ENCODE data around the gene TMEM132A. TPM values are rescaled to one million over a fixed set of nuclear protein-coding genes. Genes with fewer than 3 reads are reported as not detected.

TMEM132A gene
- total and polyA plus RNA-seq, 10 of the 15 experiments (the other 5 are each of a cell fraction or from before 2014, with no cell fraction given): 0.16 to 25.0 (median 4.3) TPM

DNA sequence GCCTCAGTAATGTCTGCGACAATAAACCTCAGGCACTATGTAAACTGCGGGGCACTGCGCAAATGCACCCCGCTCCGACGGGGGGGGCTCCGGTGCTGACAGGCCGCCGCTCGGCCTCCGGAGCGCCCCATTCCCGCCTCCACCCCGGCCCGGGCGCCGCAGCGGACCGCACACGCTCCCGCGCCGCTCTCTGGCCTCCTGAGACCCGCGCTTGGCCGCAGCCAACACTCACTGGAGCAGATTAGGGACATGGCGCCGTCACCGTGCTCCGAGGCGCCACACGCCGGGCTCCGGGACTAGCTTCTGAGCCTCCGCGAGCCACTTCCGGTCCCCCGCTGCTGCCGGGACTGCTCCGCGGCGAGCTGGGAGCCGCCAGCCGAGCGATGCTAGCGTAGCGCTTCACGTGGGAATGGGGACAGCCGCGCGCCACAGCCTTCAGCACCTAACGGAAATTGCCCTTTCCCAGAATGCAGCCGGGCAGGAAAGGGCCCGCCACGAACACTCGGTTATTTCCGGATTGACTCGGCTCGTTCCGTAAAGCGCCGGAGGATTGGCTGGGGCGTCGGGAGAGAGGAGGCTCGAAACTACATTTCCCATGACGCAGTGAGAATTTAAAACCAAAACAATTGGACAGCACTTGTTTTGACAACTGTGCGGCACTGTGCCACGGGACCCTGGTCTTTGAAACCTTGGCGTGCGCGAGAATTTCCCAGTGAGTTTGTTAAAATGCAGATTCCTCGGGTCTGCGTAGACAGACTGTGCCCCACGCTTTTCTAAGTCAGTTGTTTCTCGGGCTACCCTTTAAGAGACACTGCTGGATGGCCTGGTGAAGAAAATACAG, 17.9 kb upstream of the TMEM132A start, which contains the start of gene PRPF19 (continued):
- TF ChIP-seq, protein P1, sequence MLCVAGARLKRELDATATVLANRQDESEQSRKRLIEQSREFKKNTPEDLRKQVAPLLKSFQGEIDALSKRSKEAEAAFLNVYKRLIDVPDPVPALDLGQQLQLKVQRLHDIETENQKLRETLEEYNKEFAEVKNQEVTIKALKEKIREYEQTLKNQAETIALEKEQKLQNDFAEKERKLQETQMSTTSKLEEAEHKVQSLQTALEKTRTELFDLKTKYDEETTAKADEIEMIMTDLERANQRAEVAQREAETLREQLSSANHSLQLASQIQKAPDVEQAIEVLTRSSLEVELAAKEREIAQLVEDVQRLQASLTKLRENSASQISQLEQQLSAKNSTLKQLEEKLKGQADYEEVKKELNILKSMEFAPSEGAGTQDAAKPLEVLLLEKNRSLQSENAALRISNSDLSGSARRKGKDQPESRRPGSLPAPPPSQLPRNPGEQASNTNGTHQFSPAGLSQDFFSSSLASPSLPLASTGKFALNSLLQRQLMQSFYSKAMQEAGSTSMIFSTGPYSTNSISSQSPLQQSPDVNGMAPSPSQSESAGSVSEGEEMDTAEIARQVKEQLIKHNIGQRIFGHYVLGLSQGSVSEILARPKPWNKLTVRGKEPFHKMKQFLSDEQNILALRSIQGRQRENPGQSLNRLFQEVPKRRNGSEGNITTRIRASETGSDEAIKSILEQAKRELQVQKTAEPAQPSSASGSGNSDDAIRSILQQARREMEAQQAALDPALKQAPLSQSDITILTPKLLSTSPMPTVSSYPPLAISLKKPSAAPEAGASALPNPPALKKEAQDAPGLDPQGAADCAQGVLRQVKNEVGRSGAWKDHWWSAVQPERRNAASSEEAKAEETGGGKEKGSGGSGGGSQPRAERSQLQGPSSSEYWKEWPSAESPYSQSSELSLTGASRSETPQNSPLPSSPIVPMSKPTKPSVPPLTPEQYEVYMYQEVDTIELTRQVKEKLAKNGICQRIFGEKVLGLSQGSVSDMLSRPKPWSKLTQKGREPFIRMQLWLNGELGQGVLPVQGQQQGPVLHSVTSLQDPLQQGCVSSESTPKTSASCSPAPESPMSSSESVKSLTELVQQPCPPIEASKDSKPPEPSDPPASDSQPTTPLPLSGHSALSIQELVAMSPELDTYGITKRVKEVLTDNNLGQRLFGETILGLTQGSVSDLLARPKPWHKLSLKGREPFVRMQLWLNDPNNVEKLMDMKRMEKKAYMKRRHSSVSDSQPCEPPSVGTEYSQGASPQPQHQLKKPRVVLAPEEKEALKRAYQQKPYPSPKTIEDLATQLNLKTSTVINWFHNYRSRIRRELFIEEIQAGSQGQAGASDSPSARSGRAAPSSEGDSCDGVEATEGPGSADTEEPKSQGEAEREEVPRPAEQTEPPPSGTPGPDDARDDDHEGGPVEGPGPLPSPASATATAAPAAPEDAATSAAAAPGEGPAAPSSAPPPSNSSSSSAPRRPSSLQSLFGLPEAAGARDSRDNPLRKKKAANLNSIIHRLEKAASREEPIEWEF (IDR thresholded peaks at IDR 0.05; ENCODE audit: insufficient replicate concordance, low read depth, low read length): no peak
- TF ChIP-seq CHD2 (IDR thresholded peaks at IDR 0.05; ENCODE audit: borderline replicate concordance, low read depth, low read length) (peak; percentile 88; the same call in 1 of the 2 replicates), JUND (IDR thresholded peaks at IDR 0.05; ENCODE audit: low read depth, low read length) (no peak), LARP7 (IDR thresholded peaks at IDR 0.05) (peak; percentile 89; the same call in 1 of the 2 replicates), ESRRA (IDR thresholded peaks at IDR 0.05; ENCODE audit: low read length) (no peak), SIN3A (IDR thresholded peaks at IDR 0.05; ENCODE audit: low read depth, low read length) (peak; percentile 86), IKZF2 (IDR thresholded peaks at IDR 0.05) (0 out of 4 replicates have a peak, but pooled peaks of 1 of the 2 experiments have one; percentile 31), EP300 (IDR thresholded peaks at IDR 0.05; ENCODE audit: borderline replicate concordance in 1 of 2, control insufficient read depth in 1 of 2, low read depth in 2 of 2, low read length in 2 of 2) (0 out of 4 replicates have a peak, but pooled peaks of 1 of the 2 experiments have one; percentile 34), BMI1 (IDR thresholded peaks at IDR 0.05; ENCODE audit: borderline replicate concordance) (no peak), TCF7 (IDR thresholded peaks at IDR 0.05; ENCODE audit: borderline replicate concordance) (no peak), NFYB (IDR thresholded peaks at IDR 0.05; ENCODE audit: insufficient read depth, low read depth, low read length) (no peak), FOXK2 (IDR thresholded peaks at IDR 0.05) (no peak)
- TF ChIP-seq, protein P2, sequence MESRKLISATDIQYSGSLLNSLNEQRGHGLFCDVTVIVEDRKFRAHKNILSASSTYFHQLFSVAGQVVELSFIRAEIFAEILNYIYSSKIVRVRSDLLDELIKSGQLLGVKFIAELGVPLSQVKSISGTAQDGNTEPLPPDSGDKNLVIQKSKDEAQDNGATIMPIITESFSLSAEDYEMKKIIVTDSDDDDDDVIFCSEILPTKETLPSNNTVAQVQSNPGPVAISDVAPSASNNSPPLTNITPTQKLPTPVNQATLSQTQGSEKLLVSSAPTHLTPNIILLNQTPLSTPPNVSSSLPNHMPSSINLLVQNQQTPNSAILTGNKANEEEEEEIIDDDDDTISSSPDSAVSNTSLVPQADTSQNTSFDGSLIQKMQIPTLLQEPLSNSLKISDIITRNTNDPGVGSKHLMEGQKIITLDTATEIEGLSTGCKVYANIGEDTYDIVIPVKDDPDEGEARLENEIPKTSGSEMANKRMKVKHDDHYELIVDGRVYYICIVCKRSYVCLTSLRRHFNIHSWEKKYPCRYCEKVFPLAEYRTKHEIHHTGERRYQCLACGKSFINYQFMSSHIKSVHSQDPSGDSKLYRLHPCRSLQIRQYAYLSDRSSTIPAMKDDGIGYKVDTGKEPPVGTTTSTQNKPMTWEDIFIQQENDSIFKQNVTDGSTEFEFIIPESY (IDR thresholded peaks at IDR 0.05): no peak
- TF ChIP-seq, protein P3, sequence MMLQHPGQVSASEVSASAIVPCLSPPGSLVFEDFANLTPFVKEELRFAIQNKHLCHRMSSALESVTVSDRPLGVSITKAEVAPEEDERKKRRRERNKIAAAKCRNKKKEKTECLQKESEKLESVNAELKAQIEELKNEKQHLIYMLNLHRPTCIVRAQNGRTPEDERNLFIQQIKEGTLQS (IDR thresholded peaks at IDR 0.05; ENCODE audit: borderline replicate concordance, extremely low read depth, low read depth, low read length): no peak
- TF ChIP-seq, protein P4, sequence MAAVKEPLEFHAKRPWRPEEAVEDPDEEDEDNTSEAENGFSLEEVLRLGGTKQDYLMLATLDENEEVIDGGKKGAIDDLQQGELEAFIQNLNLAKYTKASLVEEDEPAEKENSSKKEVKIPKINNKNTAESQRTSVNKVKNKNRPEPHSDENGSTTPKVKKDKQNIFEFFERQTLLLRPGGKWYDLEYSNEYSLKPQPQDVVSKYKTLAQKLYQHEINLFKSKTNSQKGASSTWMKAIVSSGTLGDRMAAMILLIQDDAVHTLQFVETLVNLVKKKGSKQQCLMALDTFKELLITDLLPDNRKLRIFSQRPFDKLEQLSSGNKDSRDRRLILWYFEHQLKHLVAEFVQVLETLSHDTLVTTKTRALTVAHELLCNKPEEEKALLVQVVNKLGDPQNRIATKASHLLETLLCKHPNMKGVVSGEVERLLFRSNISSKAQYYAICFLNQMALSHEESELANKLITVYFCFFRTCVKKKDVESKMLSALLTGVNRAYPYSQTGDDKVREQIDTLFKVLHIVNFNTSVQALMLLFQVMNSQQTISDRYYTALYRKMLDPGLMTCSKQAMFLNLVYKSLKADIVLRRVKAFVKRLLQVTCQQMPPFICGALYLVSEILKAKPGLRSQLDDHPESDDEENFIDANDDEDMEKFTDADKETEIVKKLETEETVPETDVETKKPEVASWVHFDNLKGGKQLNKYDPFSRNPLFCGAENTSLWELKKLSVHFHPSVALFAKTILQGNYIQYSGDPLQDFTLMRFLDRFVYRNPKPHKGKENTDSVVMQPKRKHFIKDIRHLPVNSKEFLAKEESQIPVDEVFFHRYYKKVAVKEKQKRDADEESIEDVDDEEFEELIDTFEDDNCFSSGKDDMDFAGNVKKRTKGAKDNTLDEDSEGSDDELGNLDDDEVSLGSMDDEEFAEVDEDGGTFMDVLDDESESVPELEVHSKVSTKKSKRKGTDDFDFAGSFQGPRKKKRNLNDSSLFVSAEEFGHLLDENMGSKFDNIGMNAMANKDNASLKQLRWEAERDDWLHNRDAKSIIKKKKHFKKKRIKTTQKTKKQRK (IDR thresholded peaks at IDR 0.05; ENCODE audit: low read depth, low read length): no peak
- TF ChIP-seq, protein P5, sequence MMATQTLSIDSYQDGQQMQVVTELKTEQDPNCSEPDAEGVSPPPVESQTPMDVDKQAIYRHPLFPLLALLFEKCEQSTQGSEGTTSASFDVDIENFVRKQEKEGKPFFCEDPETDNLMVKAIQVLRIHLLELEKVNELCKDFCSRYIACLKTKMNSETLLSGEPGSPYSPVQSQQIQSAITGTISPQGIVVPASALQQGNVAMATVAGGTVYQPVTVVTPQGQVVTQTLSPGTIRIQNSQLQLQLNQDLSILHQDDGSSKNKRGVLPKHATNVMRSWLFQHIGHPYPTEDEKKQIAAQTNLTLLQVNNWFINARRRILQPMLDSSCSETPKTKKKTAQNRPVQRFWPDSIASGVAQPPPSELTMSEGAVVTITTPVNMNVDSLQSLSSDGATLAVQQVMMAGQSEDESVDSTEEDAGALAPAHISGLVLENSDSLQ (IDR thresholded peaks at IDR 0.05): peak; percentile 57
